HEK293 (cell line): ENCODE results near the gene C1orf35.

Source experiments
- CTCF ChIA-PET: fragments of 350-600 bp; formaldehyde crosslinking; extraction: SDS; loops from one replicate; lab custom pipeline; 2021; ENCODE audit warnings: antibody characterized with exemption; lab: Yijun Ruan, JAX
- POLR2A ChIA-PET: fragments of 300-600 bp; formaldehyde crosslinking; extraction: SDS; loops from one replicate; lab custom pipeline; 2020; ENCODE audit warnings: antibody characterized with exemption, inconsistent platforms; lab: Yijun Ruan, JAX
- H3K27ac ChIP-seq: fragments of 200-500 bp; sonication (Bioruptor generic); 2 replicates; pipeline ENCODE4 v1.5.1; 2014; ENCODE audit warnings: low read depth, low read length, control low read depth, inconsistent platforms; ENCODE audit errors: extremely low read depth
- H3K36me3 ChIP-seq, 2 experiments: fragments of 200-500 bp in 1 of 2; sonication (Bioruptor generic) in 1 of 2; 1 replicate in 1 of 2; 2 replicates in 1 of 2; pipeline ENCODE4 v1.5.1; 2014 to 2017; ENCODE audit warnings: inconsistent platforms in 2 of 2, low read length in 2 of 2; ENCODE audit not compliant: control insufficient read depth in 2 of 2, insufficient read depth in 1 of 2
- H3K4me1 ChIP-seq: fragments of 200-500 bp; sonication (Bioruptor generic); 2 replicates; pipeline ENCODE4 v1.5.1; 2014; ENCODE audit warnings: mild to moderate bottlenecking, low read length, inconsistent platforms; ENCODE audit not compliant: control insufficient read depth, insufficient read depth
- H3K4me3 ChIP-seq: 2 replicates; pipeline ENCODE4 v1.5.1; 2011; ENCODE audit warnings: low read depth, mild to moderate bottlenecking, control low read depth, low read length, moderate library complexity
- H3K9me3 ChIP-seq: fragments of 200-500 bp; sonication (Bioruptor generic); 2 replicates; pipeline ENCODE4 v1.5.1; 2014; ENCODE audit warnings: low read depth, low read length, inconsistent platforms; ENCODE audit not compliant: control insufficient read depth, insufficient read depth
- EGR2 ChIP-seq: fragments of 450-650 bp; formaldehyde crosslinking; IDR thresholded peaks from 2 replicates; pipeline ENCODE4 v1.5.1; 2016; ENCODE audit warnings: low read depth, missing biosample characterization, missing genetic modification characterization
- GLIS2 ChIP-seq: fragments of 450-650 bp; formaldehyde crosslinking; IDR thresholded peaks from 2 replicates; pipeline ENCODE4 v1.5.1; 2016; ENCODE audit warnings: missing biosample characterization, missing genetic modification characterization
- KLF1 ChIP-seq: fragments of 450-650 bp; formaldehyde crosslinking; IDR thresholded peaks from 2 replicates; pipeline ENCODE4 v1.5.1; 2016; ENCODE audit warnings: missing biosample characterization, missing genetic modification characterization
- OVOL3 ChIP-seq: fragments of 450-650 bp; formaldehyde crosslinking; IDR thresholded peaks from 2 replicates; pipeline ENCODE4 v1.5.1; 2016; ENCODE audit warnings: missing biosample characterization, missing genetic modification characterization
- ZBTB8A ChIP-seq: fragments of 450-650 bp; formaldehyde crosslinking; IDR thresholded peaks from 2 replicates; pipeline ENCODE4 v1.5.1; 2016; ENCODE audit warnings: missing biosample characterization, missing genetic modification characterization
- ZNF138 ChIP-seq: fragments of 450-650 bp; formaldehyde crosslinking; IDR thresholded peaks from 2 replicates; pipeline ENCODE4 v1.5.1; 2016; ENCODE audit warnings: missing biosample characterization, missing genetic modification characterization, borderline replicate concordance
- ZNF169 ChIP-seq: fragments of 450-650 bp; formaldehyde crosslinking; IDR thresholded peaks from 2 replicates; pipeline ENCODE4 v1.5.1; 2016; ENCODE audit warnings: missing biosample characterization, missing genetic modification characterization
- ZNF174 ChIP-seq: fragments of 450-650 bp; formaldehyde crosslinking; IDR thresholded peaks from 2 replicates; pipeline ENCODE4 v1.5.0; 2017; ENCODE audit warnings: missing biosample characterization, mild to moderate bottlenecking, missing genetic modification characterization
- ZNF211 ChIP-seq: fragments of 450-650 bp; formaldehyde crosslinking; IDR thresholded peaks from 2 replicates; pipeline ENCODE4 v1.5.1; 2016; ENCODE audit warnings: low read depth, missing biosample characterization, missing genetic modification characterization
- ZNF423 ChIP-seq: fragments of 450-650 bp; formaldehyde crosslinking; IDR thresholded peaks from 2 replicates; pipeline ENCODE4 v1.5.1; 2016; ENCODE audit warnings: missing biosample characterization, missing genetic modification characterization
- ZNF596 ChIP-seq: fragments of 450-650 bp; IDR thresholded peaks from 2 replicates; pipeline ENCODE4 v1.5.0; 2018; ENCODE audit warnings: missing biosample characterization, mild to moderate bottlenecking, missing genetic modification characterization, moderate library complexity
- ZNF629 ChIP-seq: fragments of 450-650 bp; formaldehyde crosslinking; IDR thresholded peaks from 2 replicates; pipeline ENCODE4 v1.5.1; 2017; ENCODE audit warnings: missing biosample characterization, missing genetic modification characterization
- ZNF654 ChIP-seq: fragments of 450-650 bp; formaldehyde crosslinking; IDR thresholded peaks from 2 replicates; pipeline ENCODE4 v1.5.1; 2016; ENCODE audit warnings: low read depth, missing biosample characterization, missing genetic modification characterization
- ZNF660 ChIP-seq: fragments of 450-650 bp; IDR thresholded peaks from 2 replicates; pipeline ENCODE4 v1.5.1; 2018; ENCODE audit warnings: missing biosample characterization, mild to moderate bottlenecking, missing genetic modification characterization
- ZNF677 ChIP-seq: fragments of 450-650 bp; IDR thresholded peaks from 2 replicates; pipeline ENCODE4 v1.5.0; 2018; ENCODE audit warnings: missing biosample characterization, mild to moderate bottlenecking, missing genetic modification characterization, moderate library complexity
- ZNF747 ChIP-seq: fragments of 450-650 bp; formaldehyde crosslinking; IDR thresholded peaks from 2 replicates; pipeline ENCODE4 v1.5.1; 2016; ENCODE audit warnings: missing biosample characterization, missing genetic modification characterization
- ZNF785 ChIP-seq: fragments of 450-650 bp; formaldehyde crosslinking; IDR thresholded peaks from 2 replicates; pipeline ENCODE4 v1.5.1; 2016; ENCODE audit warnings: missing biosample characterization, missing genetic modification characterization
- ZSCAN23 ChIP-seq: fragments of 450-650 bp; formaldehyde crosslinking; IDR thresholded peaks from 2 replicates; pipeline ENCODE4 v1.5.1; 2016; ENCODE audit warnings: missing biosample characterization, missing genetic modification characterization
- ZXDB ChIP-seq: fragments of 450-650 bp; formaldehyde crosslinking; IDR thresholded peaks from 2 replicates; pipeline ENCODE4 v1.5.1; 2016; ENCODE audit warnings: missing biosample characterization, missing genetic modification characterization
- TF ChIP-seq, protein P1 (sequence below): fragments of 450-650 bp; formaldehyde crosslinking; IDR thresholded peaks from 2 replicates; pipeline ENCODE4 v1.5.1; 2017; ENCODE audit warnings: missing biosample characterization, missing genetic modification characterization

The C1orf35 gene

DNA sequence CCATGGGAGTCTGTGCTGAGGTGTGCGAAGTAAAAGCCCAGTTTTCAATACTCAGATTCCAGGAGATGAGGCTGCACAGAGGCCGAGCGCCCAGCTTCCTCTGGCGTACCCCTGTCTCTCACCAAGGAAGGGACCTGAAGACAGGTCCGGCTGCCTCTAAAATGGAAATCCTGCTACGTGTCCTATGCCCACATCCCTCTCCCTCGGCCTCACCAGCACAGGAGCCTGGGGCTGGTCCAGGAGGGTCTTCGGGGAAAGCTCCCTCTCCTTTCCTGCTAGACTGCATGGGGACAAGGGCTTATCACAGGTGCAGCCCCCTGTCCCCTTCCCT is 5.6 kb upstream of the C1orf35 start:
- H3K27ac ChIP-seq: peak overlapping the region; percentile 53; the same call in 1 of the 2 replicates
- POLR2A ChIA-PET: interaction anchor here (1.6 to 1.9 kb wide), 2 partner anchors 26 to 32 kb away, joined by 5 to 8 read pairs; partner anchors contain the start of gene ARF1

DNA sequence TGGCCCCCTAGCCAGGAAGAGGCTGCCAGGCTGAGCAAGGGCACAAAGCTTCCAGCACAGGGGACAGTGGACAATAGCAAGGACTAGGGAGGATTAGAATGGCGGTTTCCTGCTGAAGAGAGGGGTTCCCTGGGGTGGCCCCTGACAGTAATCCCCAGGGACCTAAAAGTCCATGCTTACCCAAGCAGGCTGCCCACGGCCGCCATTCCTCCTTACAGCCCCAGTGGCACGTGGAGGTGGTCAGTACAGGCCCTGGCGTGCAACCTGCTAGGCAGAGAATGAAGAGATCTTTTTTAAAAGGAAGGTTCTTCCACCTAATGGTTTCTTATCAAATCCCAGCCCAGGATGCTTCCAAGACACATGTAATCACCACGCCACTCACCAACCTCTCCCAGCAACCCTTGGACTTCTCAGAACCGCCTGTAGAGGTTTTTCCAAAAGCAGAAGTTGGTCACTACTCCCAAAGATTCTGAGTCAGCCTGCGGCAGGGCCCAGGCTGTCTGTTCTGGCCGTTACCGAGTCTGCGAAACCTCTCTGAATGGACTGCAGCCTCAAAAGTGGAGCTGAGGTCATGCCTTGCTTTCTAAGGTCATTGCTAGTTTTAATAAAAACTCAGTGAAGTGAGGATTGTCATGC is 5.0 kb upstream of the C1orf35 start:
- ChIA-PET POLR2A (interaction anchor here (1.6 to 1.9 kb wide), 2 partner anchors 26 to 33 kb away, joined by 5 to 8 read pairs; partner anchors contain the start of gene ARF1), CTCF (interaction anchor here (0.6 to 9.9 kb wide), 3 partner anchors 23 to 1340 kb away, joined by 3 to 57 read pairs (median 4); no protein-coding TSS in a partner anchor)
- Histone ChIP-seq H3K36me3 (peaks cover 6 to 33% of the 10 kb centered on the region in 2 experiments), H3K9me3 (no peaks in the 10 kb centered on the region), H3K4me3 (peak overlapping the region; percentile 90), H3K27ac (no peak overlapping the region), H3K4me1 (0 out of 2 replicates have a peak, but pooled peaks cover 3% of the 10 kb centered on the region)
- TF ChIP-seq ZNF660 (tag by site-specific recombination) (no peak), ZNF747 (tag by site-specific recombination) (no peak)

More for the DNA sequence above, 5.6 kb upstream of the C1orf35 start:
- CTCF ChIA-PET: interaction anchor here (0.6 to 9.9 kb wide), 3 partner anchors 22 to 1340 kb away, joined by 3 to 57 read pairs (median 4); no protein-coding TSS in a partner anchor
- Histone ChIP-seq H3K4me1 (0 out of 2 replicates have a peak, but pooled peaks cover 3% of the 10 kb centered on the region), H3K36me3 (peaks cover 6 to 33% of the 10 kb centered on the region in 2 experiments), H3K9me3 (no peaks in the 10 kb centered on the region), H3K4me3 (peak overlapping the region; percentile 90)
- TF ChIP-seq ZNF596 (tag by site-specific recombination) (0 out of 2 replicates have a peak, but pooled peaks have one; percentile 6), ZNF423 (0 out of 2 replicates have a peak, but pooled peaks have one; percentile 69), ZNF211 (tag by site-specific recombination) (no peak), ZNF677 (tag by site-specific recombination) (0 out of 2 replicates have a peak, but pooled peaks have one; percentile 20), OVOL3 (no peak), ZNF174 (tag by site-specific recombination) (no peak), ZSCAN23 (tag by site-specific recombination) (no peak)

DNA sequence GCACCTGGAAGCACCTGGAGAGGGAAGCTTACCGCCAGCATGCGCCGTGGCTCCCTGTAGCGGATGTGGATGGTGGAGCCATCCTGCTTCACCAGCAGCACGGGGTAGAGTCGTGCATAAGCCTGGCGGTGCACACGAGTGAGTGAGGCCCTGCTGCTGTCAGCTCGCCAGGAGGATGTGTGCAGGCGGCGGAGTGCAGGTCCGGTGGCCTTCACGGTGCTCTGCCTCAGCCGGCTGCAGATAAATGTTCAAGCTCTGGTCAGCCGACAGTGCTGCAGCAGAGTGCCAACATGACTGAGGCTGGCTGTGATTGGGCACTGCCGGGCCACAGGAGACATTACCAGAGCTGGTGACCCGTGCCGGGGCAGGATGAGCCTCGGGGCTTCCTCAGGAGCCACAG is 4.5 kb upstream of the C1orf35 start:
- 0 out of 2 replicates have a peak, but pooled peaks cover 3% of the 10 kb centered on the region for H3K4me1 ChIP-seq
- no peak for TF ChIP-seq ZNF169 (tag by site-specific recombination)
- TF ChIP-seq, protein P1, sequence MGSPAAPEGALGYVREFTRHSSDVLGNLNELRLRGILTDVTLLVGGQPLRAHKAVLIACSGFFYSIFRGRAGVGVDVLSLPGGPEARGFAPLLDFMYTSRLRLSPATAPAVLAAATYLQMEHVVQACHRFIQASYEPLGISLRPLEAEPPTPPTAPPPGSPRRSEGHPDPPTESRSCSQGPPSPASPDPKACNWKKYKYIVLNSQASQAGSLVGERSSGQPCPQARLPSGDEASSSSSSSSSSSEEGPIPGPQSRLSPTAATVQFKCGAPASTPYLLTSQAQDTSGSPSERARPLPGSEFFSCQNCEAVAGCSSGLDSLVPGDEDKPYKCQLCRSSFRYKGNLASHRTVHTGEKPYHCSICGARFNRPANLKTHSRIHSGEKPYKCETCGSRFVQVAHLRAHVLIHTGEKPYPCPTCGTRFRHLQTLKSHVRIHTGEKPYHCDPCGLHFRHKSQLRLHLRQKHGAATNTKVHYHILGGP (tag by site-specific recombination): no peak
- no peak for TF ChIP-seq ZXDB (tag by site-specific recombination)
- TF ChIP-seq GLIS2: no peak
- no peak for TF ChIP-seq KLF1
- TF ChIP-seq ZNF654: no peak
- no peak for TF ChIP-seq ZNF785 (tag by site-specific recombination)
- TF ChIP-seq EGR2: no peak
- no peak for TF ChIP-seq ZBTB8A (tag by site-specific recombination)
- no peak for TF ChIP-seq ZNF629 (tag by site-specific recombination)
- no peak for TF ChIP-seq ZNF138
- no peak overlapping the region for H3K4me3 ChIP-seq
- no peak overlapping the region for H3K27ac ChIP-seq
- peaks cover 6 to 33% of the 10 kb centered on the region in 2 experiments for H3K36me3 ChIP-seq
- H3K9me3 ChIP-seq: no peaks in the 10 kb centered on the region
- CTCF ChIA-PET: interaction anchor here (1.2 to 9.9 kb wide), 3 partner anchors 24 to 109 kb away, joined by 3 to 57 read pairs (median 4); no protein-coding TSS in a partner anchor
- POLR2A ChIA-PET: interaction anchor here (0.6 kb wide), 1 partner anchor 53 kb away, joined by 4 read pairs; no protein-coding TSS in a partner anchor
